K562 (cell line): ENCODE results near the gene NEFH. TPM values are rescaled to one million over a fixed set of nuclear protein-coding genes. Genes with fewer than 3 reads are reported as not detected.

Source experiments
- FOS ChIP-seq: IDR thresholded peaks from 3 replicates; pipeline ENCODE4 v1.6.1; 2011; ENCODE audit not compliant: insufficient read length; ENCODE audit errors: extremely low read depth
- MGA ChIP-seq: fragments of 450-650 bp; IDR thresholded peaks from 2 replicates; pipeline ENCODE4 v1.6.1; 2016; ENCODE audit warnings: mild to moderate bottlenecking, moderate library complexity
- MLLT1 ChIP-seq, 2 experiments: fragments of 450-650 bp; IDR thresholded peaks; 2 replicates each; pipeline ENCODE4 v1.6.1; 2016
- RBFOX2 ChIP-seq: fragments of 200-400 bp; formaldehyde crosslinking; IDR thresholded peaks from 2 replicates; pipeline ENCODE4 v1.6.1; 2017; ENCODE audit warnings: low read depth, mild to moderate bottlenecking, low read length, moderate library complexity
- SMARCE1 ChIP-seq: fragments of 450-650 bp; IDR thresholded peaks from 2 replicates; pipeline ENCODE4 v1.7.1; 2016; ENCODE audit warnings: mild to moderate bottlenecking
- polyA plus RNA-seq, 8 experiments: library from polyadenylated mRNA; depleted of rRNA in 4 of 8; stranded (reverse) in 5 of 8; unstranded in 3 of 8; fragments of >200 nt; fragmentation: Nextera tagmentation in 2 of 8; fragmentation: Illumina TruSeq in 1 of 8; extraction: Ambion mirVana in 2 of 8; extraction: Trizol in 1 of 8; gene quantifications; 2 replicates each; pipeline versions ENCODE4 v1.2.1 to v1.2.3, GENCODE V29; 2011 to 2014; ENCODE audit warnings: inconsistent platforms in 1 of 8, missing spikeins in 1 of 8
- total RNA-seq, 7 experiments: library from RNA; depleted of rRNA in 6 of 7; stranded (reverse); fragments of >200 nt in 6 of 7; fragmentation: Illumina TruSeq in 2 of 7; extraction: Trizol in 2 of 7; gene quantifications; 2 replicates each; pipeline versions ENCODE4 v1.2.1 to v1.2.3, GENCODE V29; 2011 to 2021; ENCODE audit warnings: low replicate concordance in 1 of 7
- TF ChIP-seq, protein P1 (sequence below): fragments of 450-650 bp; formaldehyde crosslinking; IDR thresholded peaks from 2 replicates; pipeline ENCODE4 v1.4.0; 2022; ENCODE audit warnings: missing genetic modification characterization
- TF ChIP-seq, protein P2 (sequence below), 2 experiments: IDR thresholded peaks; 2 replicates each; pipeline ENCODE4 v1.6.1; 2011; ENCODE audit warnings: borderline replicate concordance in 1 of 2, control low read depth in 1 of 2, low read depth in 1 of 2, low read length in 1 of 2, mild to moderate bottlenecking in 1 of 2, mixed read lengths in 1 of 2, moderate library complexity in 1 of 2; ENCODE audit not compliant: insufficient read depth in 1 of 2, insufficient read length in 1 of 2, poor library complexity in 1 of 2, severe bottlenecking in 1 of 2; ENCODE audit errors: extremely low read depth in 1 of 2
- TF ChIP-seq, protein P3 (sequence below): fragments of 250-450 bp; sonication (Bioruptor Pico); IDR thresholded peaks from 2 replicates; pipeline ENCODE4 v1.8.0; 2022; ENCODE audit warnings: moderate library complexity, mild to moderate bottlenecking, inconsistent platforms
- TF ChIP-seq, protein P4 (sequence below): fragments of 250-450 bp; sonication (Bioruptor Pico); IDR thresholded peaks from 2 replicates; pipeline ENCODE4 v1.5.1; 2021; ENCODE audit warnings: mild to moderate bottlenecking

The NEFH gene
- total and polyA plus RNA-seq, 9 of the 15 experiments (the other 6 are each of a cell fraction or from before 2014, with no cell fraction given) = 2.3 to 26.9 (median 10.8) TPM

- TF ChIP-seq MGA (no peak), RBFOX2 (no peak), MLLT1 (IDR thresholded peaks at IDR 0.05) (no peak), SMARCE1 (no peak), FOS (no peak)
- TF ChIP-seq, protein P1, sequence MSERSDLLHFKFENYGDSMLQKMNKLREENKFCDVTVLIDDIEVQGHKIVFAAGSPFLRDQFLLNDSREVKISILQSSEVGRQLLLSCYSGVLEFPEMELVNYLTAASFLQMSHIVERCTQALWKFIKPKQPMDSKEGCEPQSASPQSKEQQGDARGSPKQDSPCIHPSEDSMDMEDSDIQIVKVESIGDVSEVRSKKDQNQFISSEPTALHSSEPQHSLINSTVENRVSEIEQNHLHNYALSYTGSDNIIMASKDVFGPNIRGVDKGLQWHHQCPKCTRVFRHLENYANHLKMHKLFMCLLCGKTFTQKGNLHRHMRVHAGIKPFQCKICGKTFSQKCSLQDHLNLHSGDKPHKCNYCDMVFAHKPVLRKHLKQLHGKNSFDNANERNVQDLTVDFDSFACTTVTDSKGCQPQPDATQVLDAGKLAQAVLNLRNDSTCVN (CRISPR knock-in tag) = no peak
- TF ChIP-seq, protein P2, sequence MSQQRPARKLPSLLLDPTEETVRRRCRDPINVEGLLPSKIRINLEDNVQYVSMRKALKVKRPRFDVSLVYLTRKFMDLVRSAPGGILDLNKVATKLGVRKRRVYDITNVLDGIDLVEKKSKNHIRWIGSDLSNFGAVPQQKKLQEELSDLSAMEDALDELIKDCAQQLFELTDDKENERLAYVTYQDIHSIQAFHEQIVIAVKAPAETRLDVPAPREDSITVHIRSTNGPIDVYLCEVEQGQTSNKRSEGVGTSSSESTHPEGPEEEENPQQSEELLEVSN (IDR thresholded peaks at IDR 0.05; ENCODE audit: borderline replicate concordance in 1 of 2, extremely low read depth in 1 of 2, insufficient read depth in 1 of 2, insufficient read length in 1 of 2, low read depth in 1 of 2, low read length in 1 of 2, poor library complexity in 1 of 2, severe bottlenecking in 1 of 2) = no peak
- TF ChIP-seq, protein P3, sequence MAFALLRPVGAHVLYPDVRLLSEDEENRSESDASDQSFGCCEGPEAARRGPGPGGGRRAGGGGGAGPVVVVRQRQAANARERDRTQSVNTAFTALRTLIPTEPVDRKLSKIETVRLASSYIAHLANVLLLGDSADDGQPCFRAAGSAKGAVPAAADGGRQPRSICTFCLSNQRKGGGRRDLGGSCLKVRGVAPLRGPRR (CRISPR knock-in tag) = no peak
- TF ChIP-seq, protein P4, sequence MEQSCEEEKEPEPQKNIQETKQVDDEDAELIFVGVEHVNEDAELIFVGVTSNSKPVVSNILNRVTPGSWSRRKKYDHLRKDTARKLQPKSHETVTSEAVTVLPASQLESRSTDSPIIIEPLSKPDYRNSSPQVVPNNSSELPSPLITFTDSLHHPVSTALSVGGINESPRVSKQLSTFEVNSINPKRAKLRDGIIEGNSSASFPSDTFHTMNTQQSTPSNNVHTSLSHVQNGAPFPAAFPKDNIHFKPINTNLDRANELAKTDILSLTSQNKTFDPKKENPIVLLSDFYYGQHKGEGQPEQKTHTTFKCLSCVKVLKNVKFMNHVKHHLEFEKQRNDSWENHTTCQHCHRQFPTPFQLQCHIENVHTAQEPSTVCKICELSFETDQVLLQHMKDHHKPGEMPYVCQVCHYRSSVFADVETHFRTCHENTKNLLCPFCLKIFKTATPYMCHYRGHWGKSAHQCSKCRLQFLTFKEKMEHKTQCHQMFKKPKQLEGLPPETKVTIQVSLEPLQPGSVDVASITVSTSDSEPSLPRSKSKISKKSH (CRISPR knock-in tag) = no peak
Observed at GRCh38 chr22:29503811-29504372, 23.9 kb downstream of the NEFH start (continued).
